NOMO-1 treated with DMSO at 0.1 percent for 48 hours (cell line): Measurements from ENCODE around the gene ZNF778.
"Not testable (repeated sequence)": the region's sequence is repeated elsewhere in the genome, so short reads cannot be mapped to it uniquely, and the experiment has no call there.

Source experiments
- DNase-seq: peaks from one replicate; lab custom pipeline; 2025; ENCODE audit not compliant: unreplicated experiment; lab: John Stamatoyannopoulos, UW

Gene ZNF778

DNA sequence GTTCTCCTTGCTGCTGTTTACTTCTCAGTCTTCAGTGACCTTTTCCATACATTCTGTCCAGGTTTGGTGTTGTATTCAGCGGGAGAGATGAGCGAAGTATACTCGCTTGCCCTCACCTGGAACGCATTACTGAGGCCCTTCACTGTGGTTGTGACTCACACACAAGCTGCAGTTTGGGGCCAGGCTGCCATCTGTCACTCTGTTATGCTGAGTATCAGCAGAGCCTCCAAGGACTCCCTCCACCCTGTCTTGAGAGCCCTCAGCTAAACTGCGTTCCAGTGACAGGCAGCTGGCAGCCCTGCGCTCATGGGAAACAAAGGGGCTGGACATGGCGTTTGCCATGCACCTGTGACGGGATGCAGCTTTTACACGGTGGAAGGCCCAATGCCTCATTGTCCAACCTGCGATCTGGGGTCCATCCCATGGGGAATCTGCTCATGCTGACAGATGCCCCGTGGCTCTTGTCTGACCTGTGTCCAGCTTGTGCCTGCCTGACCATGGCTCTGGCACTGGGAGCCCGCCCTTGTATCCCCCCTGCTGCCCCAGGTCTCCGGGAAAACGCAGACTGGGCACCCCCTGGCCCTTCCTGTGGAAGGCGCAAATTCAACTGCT, 6.5 kb upstream of the ZNF778 start:
- DNase-seq, result no peak

DNA sequence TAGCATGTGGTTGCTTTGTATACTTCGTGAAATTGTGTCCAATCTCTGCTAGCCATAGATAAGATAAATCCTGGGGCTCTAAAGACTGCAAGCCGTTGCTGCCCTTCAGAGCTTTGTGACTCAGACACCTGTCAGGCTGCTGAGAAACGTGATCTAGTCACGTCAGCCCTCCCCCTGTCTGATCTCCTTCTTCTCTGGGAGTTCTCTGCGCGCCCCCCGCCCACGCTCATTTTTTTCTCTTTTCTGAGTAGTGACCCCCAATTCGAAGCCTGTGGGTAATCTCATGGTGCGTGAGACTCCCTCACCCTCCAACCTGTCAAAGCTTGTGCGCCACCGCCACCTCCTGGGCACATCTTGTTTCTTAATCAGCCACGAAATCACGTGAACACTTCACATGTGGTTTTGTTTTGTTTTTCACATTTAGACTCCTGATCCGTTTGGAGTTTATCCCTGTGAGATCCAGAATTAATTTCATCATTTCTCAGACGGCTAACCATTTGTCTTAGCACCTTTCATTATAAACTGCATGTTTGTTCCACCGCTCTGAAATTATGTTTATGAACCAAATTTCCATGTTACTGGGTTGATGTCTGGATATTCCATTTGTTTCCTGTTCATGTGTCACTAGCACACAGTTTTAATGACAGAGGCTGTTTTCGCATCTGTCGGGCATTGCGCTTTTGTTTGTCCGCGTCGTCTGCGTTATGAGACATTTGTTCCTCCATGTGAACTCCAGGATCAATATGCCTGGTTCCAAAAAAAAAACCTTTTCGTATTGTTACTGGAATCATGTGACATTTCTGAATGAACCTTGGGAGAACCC, 977 bp upstream of the ZNF778 start:
- DNase-seq, result peak; percentile 73

DNA sequence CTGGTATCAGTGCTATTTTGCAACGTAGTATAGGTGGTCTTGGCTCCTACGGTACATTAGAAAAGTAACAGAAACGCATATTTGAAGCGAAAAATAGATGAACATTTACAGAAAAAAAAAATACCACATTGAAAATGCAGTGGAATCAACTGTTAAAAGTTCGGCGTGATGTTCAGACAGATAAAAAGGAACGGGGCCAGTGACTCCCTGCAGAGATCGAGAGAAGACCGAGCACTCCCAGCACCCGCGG, 440 bp upstream of the ZNF778 start:
- no peak for DNase-seq

DNA sequence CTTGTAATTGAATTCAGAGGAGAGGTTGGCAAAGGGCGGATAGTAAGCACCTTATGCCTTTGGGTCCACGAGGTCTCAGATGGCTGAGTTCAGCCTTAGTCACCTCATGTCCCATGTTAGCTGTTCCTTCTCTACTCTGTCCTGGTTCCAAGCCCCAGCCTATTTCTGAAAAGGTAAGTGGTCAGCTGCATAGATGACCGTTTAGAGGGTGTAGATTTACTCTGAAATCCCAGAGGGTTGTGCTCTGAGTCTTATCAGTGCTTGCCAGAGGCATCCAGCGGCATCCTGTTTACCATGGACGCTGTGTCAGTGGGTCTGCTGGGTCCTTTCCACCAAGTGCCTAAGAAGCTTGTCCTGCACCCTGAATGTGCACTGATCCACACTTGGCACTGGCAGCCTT, 1.9 kb downstream of the ZNF778 start:
- no peak for DNase-seq

DNA sequence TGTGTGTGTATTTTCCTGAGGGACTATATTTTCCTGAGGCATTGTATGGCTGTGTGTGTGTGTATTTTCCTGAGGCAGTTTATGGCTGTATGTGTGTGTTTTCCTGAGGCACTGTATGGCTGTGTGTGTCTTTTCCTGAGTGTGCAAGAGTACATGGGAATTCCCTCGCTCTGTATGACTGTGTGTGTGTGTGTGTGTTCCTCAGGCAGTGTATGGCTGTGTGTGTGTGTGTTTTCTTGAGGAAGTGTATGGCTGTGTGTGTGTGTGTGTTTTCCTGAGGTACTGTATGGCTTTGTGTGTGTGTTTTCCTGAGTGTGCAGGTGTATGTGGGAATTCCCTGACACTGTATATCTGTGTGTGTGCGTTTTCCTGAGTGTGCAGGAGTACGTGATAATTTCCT, 4.1 kb downstream of the ZNF778 start:
- no peak for DNase-seq

DNA sequence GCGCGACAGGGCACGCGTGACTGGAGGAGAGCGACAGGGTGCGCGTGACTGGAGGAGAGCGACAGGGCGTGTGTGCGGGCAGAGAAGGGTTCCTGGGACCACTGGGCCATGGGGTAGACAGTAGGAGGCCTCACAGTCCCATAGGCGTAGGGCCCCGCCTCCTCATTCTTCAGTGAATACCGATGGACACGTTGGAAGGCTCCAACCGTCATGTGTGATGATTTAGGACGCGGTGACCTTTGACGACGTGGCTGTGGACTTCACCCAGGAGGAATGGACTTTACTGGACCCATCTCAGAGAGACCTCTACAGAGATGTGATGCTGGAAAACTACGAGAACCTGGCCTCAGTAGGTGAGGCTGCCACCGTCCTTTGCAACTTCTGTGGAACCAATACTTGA, 5.4 kb downstream of the ZNF778 start:
- DNase-seq, result no peak

DNA sequence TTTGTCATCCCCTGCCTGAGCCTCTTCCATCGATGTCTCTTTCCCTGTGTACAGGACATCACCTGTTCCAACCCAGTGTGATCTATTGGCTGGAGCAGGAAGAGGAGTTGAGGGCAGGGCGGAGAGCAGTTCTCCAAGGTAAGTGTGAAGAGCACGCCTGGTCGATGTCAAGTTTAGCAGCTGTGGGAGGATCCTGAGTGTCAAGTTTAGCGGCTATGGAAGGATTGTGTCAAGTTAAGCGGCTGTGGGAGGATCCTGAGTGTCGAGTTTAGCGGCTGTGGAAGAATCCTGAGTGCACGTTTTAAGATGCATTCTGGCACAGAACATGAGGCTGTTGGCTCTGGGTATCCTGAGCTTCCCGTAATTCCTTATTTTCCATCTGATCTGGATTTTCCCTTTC, 7.2 kb downstream of the ZNF778 start:
- DNase-seq, result no peak

DNA sequence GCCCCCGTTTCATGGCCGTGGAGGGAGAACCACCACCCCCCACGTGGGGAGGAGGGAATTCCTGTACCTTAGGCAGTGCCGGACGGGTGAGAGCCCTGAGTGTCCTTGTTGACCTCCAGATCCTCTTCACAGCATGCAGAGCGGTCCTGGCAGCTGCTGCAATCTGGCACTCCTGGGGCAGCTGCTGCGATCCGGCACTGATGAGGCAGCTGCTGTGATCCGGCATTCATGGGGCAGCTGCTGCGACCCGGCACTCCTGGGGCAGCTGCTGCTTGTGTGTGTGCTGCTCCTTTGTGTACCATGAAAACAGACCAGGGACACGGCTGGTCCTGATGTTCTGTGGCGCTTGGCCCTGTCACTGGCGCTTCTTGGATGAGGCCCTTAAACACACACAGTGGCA, 12.8 kb downstream of the ZNF778 start:
- no peak for DNase-seq

DNA sequence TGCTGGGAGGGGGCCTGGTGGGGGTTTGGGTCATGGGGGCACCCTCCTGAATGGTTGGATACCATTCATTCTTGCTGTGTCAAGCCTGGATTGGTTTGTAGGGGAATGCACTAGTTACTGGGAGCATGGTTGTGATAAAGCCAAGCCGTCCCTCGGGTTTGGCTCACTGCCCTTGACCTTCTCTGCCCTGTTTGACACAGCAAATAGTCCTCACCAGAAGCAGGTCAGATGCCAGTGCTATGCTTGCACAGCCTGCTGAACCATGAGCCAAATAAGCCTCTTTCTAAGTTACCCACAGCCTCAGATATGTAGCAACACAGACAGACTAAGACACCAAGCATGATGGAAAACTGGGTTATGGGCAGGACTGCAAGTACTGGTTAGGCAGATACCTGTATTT, 14.6 kb downstream of the ZNF778 start:
- no peak for DNase-seq

DNA sequence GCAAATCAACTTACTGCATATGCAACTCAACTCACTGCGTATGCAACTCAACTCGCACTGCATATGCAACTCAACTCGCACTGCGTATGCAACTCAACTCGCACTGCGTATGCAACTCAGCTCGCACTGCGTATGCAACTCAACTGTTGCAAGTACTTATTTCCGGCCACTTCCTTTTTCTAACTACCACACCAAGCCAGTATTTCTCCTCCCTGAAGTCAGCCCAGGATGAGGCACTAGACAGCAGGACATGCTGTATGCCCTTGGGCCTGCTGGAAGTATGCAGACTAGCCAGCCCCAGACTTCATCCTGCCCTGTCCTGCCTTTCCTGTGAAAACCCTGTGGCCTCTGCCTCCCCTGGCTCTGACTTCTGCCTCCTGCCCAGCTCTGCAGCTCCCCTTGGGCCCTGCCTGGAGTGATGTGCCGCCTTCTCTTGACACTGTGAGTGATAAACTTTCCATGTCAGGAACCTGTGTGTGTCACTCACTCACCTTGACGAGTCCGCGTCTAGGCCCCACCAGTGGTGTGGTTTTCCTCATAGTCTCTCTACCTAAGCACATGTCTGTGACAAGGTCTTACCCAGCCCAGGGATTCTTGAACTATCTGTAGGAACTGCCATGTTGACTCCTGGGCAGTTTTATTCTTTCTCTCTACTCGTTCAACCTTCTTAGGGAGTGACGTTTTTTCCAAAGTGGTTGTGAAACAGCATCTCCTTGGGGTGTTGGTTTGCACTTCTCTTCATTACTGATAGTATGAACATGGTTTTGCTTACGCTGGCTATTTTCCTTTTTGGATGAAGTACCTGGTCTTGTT, 16.4 kb downstream of the ZNF778 start:
- DNase-seq, result peak; percentile 71

DNA sequence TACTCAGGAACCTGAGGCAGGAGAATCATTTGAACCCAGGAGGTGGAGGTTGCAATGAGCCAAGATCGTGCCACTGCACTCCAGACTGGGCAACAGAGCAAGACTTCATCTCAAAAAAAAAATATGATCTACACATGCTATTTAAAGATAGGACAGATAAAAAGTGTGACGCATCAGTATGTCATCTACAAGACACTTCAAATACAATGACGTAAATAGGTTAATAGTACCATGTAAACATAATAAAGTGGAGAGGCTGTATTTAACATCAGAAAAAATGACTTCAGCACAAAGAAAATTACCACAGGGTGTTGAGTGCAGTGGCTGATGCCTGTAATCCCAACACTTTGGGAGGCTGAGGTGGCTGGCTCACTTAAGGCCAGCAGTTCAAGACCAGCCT, 20.2 kb downstream of the ZNF778 start:
- no peak for DNase-seq

DNA sequence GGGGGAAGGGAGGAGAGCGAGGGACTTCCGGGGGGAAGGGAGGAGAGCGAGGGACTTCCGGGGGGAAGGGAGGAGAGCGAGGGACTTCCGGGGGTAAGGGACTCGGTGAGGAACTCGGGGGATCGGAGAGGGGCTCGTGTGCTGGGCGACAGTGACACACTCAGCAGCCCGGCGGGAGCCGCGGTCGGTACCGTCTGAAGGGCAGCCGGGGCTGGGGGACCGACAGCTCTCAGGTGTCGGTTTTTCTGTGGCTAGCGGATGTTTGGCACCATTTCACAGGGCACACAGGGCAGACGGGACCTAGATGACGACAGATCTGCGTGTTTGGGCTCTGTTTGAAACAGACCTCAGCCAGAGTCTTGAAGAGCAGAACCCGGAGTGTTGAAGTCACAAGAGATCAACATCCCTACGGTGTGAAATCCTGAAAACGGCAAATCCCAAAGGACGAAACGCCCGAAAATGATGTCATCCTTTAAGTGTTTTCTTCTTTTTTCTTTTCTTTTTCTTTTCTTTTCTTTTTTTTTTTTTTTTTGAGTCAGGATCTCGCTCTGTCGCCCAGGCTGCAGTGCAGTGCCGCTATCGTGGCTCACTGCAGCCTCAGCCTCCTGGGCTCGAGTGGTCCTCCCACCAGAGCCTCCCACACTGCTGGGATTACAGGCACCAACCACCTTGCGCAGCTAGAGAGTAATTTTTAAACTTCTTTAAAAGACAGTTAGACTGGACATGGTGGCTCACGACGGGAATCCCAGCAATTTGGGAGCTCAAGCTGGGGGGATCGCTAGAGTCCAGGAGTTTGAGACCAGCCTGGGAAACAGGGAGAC, 23.9 kb downstream of the ZNF778 start:
- peak; percentile 65 for DNase-seq

DNA sequence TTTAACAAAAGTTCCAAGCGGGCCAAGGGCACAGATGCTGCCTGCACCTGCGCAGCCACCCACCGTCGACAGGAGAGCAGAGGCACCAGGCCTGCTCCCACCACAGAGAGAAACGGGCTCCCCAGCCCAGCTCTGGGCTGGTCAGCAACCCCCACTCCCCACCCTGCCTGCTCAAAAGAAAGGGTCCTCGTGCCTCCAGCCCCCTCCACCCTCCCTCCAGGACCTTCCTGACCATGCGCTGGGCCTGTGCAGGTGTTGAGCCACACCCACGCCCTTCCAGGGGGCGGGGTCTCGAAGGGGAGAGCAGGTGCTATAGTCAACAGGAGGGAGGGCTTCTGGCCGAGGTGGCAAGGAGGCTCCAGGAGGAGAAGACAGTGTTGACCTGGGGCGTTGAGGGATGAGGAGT, 25.3 kb downstream of the ZNF778 start:
- no peak for DNase-seq

DNA sequence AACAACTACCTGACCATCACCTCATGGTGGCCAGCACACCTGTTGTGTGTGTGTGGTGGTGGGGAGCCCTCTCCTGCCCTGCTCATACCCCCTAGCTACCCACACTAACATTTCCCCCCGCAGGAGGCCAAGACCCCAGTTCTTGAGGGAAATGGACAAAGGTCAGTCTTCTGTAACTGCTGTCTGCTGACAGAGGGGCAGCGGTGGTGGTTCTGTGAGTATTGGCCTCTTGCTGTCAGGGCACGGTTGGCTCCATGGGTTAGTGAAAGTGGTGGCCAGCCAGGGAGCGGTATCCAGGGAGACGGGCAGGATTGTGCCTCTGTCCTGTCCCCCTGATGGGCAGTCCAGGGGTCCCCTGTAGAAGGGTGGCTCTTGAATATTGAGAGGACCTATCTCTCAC, 26.2 kb downstream of the ZNF778 start:
- DNase-seq, result no peak

DNA sequence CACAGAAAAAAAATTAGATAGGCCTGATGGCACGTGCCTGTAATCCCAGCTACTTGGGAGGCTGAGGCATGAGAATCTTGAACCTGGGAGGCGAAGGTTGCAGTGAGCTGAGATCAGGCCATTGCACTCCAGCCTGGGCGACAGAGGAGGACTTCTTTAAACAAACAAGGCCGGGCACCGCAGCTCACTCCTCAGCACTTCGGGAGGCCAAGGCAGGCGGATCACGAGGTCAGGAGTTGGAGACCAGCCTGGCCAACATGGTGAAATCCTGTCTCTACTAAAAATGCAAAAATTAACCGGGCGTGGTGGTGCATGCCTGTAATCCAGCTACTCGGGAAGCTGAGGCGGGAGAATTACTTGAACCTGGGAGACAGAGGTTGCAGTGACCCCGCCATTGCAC, 26.8 kb downstream of the ZNF778 start:
- DNase-seq, result not testable (repeated sequence)

DNA sequence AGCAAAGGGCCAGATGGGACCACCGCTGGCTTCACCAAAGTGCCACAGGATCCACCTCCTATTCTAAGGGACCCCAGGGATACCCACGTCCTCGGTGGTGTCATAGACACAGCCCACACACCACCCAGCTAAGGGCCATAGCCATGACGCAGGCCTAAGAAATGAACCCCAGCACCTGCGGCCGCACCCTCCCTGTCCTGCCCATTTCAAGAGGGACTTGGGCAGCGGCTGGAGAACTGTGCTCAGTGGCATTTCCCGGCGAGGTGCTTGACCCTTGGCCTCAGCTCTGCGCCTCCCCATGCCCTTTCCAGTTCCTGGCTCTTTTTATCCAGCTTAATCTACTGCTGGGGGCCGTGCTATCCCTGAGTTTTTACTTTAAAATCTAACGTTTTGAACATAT, 27.3 kb downstream of the ZNF778 start:
- DNase-seq, result no peak

DNA sequence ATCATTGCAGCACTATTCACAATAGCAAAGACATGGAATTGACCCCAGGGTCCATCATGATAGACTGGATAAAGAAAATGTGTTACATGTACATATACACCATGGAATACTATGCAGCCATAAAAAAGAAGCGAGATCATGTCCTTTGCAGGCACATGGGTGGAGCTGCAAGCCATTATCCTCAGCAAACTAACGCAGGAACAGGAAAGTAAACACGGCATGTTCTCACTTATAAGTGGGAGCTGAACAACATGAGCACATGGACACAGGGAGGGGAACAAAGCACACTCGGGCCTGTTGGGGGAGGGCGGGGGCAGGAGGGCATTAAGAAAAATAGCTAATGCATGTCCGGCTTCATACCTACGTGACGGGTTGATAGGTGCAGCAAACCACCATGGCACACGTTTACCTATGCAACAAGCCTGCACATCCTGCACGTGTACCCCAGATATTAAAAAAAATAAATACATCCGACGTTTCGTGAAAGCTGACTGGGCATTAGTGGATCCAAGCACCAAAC, 28.9 kb downstream of the ZNF778 start:
- no peak for DNase-seq

DNA sequence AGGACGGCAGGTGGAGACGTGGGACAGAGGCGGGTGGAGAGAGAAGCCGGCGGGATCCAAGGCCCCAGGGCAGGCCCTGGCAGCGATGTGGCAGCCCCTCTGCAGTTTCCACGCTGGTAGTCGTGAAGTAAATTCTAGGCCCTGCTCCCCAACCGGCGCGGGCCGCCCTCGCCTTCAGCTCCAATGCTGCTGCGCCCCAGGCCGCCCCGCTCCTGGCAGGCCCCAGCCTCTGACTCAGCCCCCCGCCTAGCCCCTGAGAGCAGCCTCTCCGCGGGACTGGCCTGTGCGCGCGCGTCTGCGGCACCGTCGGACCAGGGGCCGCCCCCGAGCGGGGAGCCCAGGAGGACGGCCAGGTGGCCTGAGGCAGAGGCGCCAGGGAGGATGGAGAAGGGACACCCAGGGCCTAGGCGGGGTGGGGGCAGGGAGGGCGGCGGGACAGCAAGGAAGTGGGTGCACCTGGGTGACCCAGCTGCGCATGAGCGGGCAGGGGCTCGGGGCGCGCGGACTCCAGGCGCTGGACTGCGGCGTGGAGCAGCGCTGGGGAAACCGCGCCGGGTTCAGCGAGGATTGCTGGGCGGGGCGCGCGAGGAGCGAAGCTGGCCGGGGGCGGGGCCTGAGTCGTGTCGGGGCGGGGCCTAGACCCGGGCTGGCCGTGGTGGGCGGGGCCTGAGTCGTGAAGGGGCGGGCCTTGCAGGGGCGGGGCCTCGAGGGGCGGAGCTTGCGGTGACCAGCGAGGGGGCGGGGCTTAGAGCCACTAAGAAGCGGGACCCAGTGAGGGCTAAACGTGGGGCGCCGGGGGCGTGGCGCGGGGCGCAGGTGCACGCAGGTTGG, 29.6 kb downstream of the ZNF778 start:
- peak; percentile 65 for DNase-seq

DNA sequence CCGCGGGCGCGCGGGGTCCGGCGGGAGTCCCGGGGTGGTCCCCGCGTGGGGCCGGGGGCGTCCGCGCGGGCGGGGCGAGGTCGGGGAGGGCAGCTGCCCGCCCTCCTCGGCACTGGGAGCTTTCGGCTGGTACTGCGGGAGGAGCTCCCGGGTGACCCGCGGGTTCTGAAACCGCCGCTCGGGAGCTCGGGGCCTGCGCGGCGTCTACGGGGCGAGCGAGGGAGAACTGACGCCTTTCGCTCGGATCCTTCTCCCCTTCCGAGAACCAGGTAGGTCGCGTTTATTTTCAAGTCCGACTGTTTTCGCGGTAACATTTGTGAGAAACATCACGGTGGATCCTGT, 30.2 kb downstream of the ZNF778 start:
- DNase-seq, result not testable (repeated sequence)

DNA sequence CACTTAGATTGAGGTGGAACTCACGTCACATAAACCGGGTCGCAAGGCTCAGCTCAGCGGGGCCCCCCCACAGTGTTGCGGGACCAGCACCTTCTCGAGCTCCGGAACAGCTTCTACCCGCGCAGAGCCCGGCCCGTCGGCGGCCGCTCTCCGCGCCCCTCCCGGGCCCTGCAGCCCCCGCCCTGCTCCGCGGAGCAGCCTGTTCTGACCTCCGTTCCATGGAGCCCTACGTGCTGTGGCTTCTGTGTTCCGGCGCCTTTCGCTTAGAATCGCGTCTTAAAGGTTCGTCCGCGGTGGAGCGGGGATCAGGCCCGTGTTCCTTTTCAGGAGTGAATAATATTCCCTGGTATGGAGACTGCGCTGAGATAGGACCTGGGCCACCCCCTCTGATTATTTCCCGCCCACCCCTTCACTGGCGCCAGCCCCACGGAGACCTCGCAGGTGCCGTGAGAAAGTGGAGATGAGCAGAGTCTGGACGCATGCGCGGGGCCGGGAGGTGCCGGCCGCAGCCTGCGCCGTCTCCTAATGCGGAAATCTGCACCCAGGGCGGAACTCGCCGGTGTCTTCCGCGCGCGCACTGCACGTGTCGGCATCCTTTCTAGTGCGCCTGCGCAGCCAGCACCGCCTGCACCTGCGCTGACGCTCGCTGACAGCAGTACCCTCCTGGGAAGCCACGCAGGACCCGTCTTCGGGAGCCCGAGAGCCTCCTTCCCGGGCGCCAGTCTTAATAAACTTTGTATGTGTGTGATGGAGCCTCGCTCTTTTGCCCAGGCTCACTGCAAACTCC, 30.9 kb downstream of the ZNF778 start:
- no peak for DNase-seq
